K562 (cell line): ENCODE data around the gene FAM83D. TPM values are rescaled to one million over a fixed set of nuclear protein-coding genes. Genes with fewer than 3 reads are reported as not detected.

Experiments used
- ATAC-seq: fragments of 200-7000 bp; cut with Tn5 transposase; 3 replicates; pipeline ENCODE4 v1.9.1; 2020; ENCODE audit warnings: moderate library complexity
- BruUV-seq: library from RNA; stranded (reverse); fragments of 400-500 nt; replicated peaks from 2 replicates; lab custom pipeline; 2021; lab: Mats Ljungman, UMichigan
- CTCF ChIA-PET: fragments of 300-600 bp; formaldehyde crosslinking; extraction: SDS; loops from one replicate; lab custom pipeline; 2021; ENCODE audit warnings: low intra/inter-chr PET ratio; lab: Yijun Ruan, JAX
- POLR2A ChIA-PET: fragments of 300-600, 350-650 bp; sonication (Branson Sonifier 250); formaldehyde crosslinking; extraction: SDS; loops from one replicate; lab custom pipeline; 2021; ENCODE audit warnings: antibody characterized with exemption, inconsistent platforms; lab: Yijun Ruan, JAX
- DNase-seq, 4 experiments: peaks; one replicate each; pipeline versions ENCODE4 v3.0.0 to v3.0.0-alpha.2; 2011 to 2018; ENCODE audit warnings: low spot score in 3 of 4, mixed read lengths in 3 of 4; ENCODE audit errors: extremely low read depth in 1 of 4
- FAIRE-seq: peaks from 2 replicates; lab custom pipeline; 2011; peaks lifted over from hg19 to GRCh38; lab: Jason Lieb, UNC
- H2AFZ ChIP-seq: 2 replicates; pipeline ENCODE4 v1.6.0; 2011; ENCODE audit warnings: low read depth, low read length, control low read depth, inconsistent platforms
- H3K27ac ChIP-seq: fragments of 200-600 bp; 3 replicates; pipeline ENCODE4 v1.8.0; 2011; ENCODE audit warnings: low read depth, mild to moderate bottlenecking, control low read depth, inconsistent platforms, low read length, moderate library complexity, mixed read lengths; ENCODE audit errors: extremely low read depth
- H3K27me3 ChIP-seq, 2 experiments: fragments of 300-600 bp in 1 of 2; 2 replicates in 1 of 2; 3 replicates in 1 of 2; pipeline versions ENCODE4 v1.6.0 to v1.8.0; 2011; ENCODE audit warnings: inconsistent platforms in 2 of 2, low read length in 2 of 2, mild to moderate bottlenecking in 1 of 2, mixed read lengths in 1 of 2, moderate library complexity in 1 of 2; ENCODE audit not compliant: control insufficient read depth in 2 of 2, insufficient read depth in 2 of 2
- H3K36me3 ChIP-seq: fragments of 300-600 bp; 3 replicates; pipeline ENCODE4 v1.8.0; 2011; ENCODE audit warnings: mild to moderate bottlenecking, low read length, inconsistent platforms; ENCODE audit not compliant: control insufficient read depth, insufficient read depth
- H3K4me1 ChIP-seq, 2 experiments: fragments of 200-600 bp in 1 of 2; replicated peaks in 1 of 2; 2 replicates in 1 of 2; 3 replicates in 1 of 2; pipeline versions ENCODE4 v1.5.1 to v1.8.0; 2011; ENCODE audit warnings: inconsistent platforms in 2 of 2, low read length in 2 of 2, mild to moderate bottlenecking in 1 of 2, mixed read lengths in 1 of 2, moderate library complexity in 1 of 2; ENCODE audit not compliant: control insufficient read depth in 2 of 2, insufficient read depth in 2 of 2
- H3K4me2 ChIP-seq: 2 replicates; pipeline ENCODE4 v1.6.1; 2011; ENCODE audit warnings: low read length, control low read depth, inconsistent platforms, mixed read lengths; ENCODE audit not compliant: insufficient read depth
- H3K4me3 ChIP-seq: fragments of 200-600 bp; sonication (generic), shearing (Covaris generic); 2 replicates; pipeline ENCODE4 v1.5.1; 2016; ENCODE audit warnings: control low read depth, inconsistent platforms
- H3K79me2 ChIP-seq: fragments of 200-600 bp; 3 replicates; pipeline ENCODE4 v1.8.0; 2011; ENCODE audit warnings: low read length, inconsistent platforms; ENCODE audit not compliant: control insufficient read depth, insufficient read depth
- H3K9ac ChIP-seq, 2 experiments: 2 replicates each; pipeline versions ENCODE4 v1.6.0 to v1.6.1; 2011; ENCODE audit warnings: low read depth in 2 of 2, low read length in 2 of 2, control low read depth in 1 of 2, inconsistent platforms in 1 of 2, mild to moderate bottlenecking in 1 of 2, mixed read lengths in 1 of 2; ENCODE audit not compliant: insufficient read depth in 1 of 2
- H3K9me1 ChIP-seq: one replicate; pipeline ENCODE4 v1.6.0; 2011; ENCODE audit warnings: inconsistent platforms, mild to moderate bottlenecking, low read length, moderate library complexity; ENCODE audit not compliant: control insufficient read depth, insufficient read depth
- H3K9me3 ChIP-seq: replicated peaks from 2 replicates; pipeline ENCODE4 v1.5.1; 2011; ENCODE audit warnings: low read depth, low read length, inconsistent platforms; ENCODE audit not compliant: control insufficient read depth, insufficient read depth
- H4K20me1 ChIP-seq: replicated peaks from 2 replicates; pipeline ENCODE4 v1.6.1; 2011; ENCODE audit warnings: low read length, inconsistent platforms, mixed read lengths; ENCODE audit not compliant: control insufficient read depth, insufficient read depth
- BCLAF1 ChIP-seq, 2 experiments: fragments of 450-650 bp in 1 of 2; IDR thresholded peaks; 2 replicates each; pipeline ENCODE4 v1.6.1; 2011 to 2017; ENCODE audit warnings: low read depth in 2 of 2, antibody characterized with exemption in 1 of 2, borderline replicate concordance in 1 of 2, low read length in 1 of 2, mild to moderate bottlenecking in 1 of 2, mixed read lengths in 1 of 2; ENCODE audit not compliant: control insufficient read depth in 1 of 2
- CXXC5 ChIP-seq: fragments of 250-450 bp; sonication (Bioruptor Pico); IDR thresholded peaks from 2 replicates; pipeline ENCODE4 v1.8.0; 2022; ENCODE audit warnings: inconsistent platforms, mild to moderate bottlenecking, moderate library complexity
- EHMT2 ChIP-seq: fragments of 450-650 bp; IDR thresholded peaks from 2 replicates; pipeline ENCODE4 v1.6.1; 2018; ENCODE audit warnings: antibody characterized with exemption
- GTF2B ChIP-seq: IDR thresholded peaks from 2 replicates; pipeline ENCODE4 v1.6.1; 2011; ENCODE audit not compliant: insufficient read length; ENCODE audit errors: extremely low read depth
- HCFC1 ChIP-seq: IDR thresholded peaks from 2 replicates; pipeline ENCODE4 v1.6.1; 2012; ENCODE audit warnings: low read depth, low read length, improper control_type of control experiment
- NCOA4 ChIP-seq: fragments of 450-650 bp; IDR thresholded peaks from 2 replicates; pipeline ENCODE4 v1.6.1; 2018; ENCODE audit warnings: mild to moderate bottlenecking; ENCODE audit not compliant: partially characterized antibody
- RFX7 ChIP-seq: fragments of 250-450 bp; sonication (Bioruptor Pico); IDR thresholded peaks from 2 replicates; pipeline ENCODE4 v1.5.1; 2021; ENCODE audit warnings: mild to moderate bottlenecking
- SAFB2 ChIP-seq: fragments of 200-400 bp; formaldehyde crosslinking; IDR thresholded peaks from 2 replicates; pipeline ENCODE4 v1.6.1; 2018; ENCODE audit warnings: borderline replicate concordance, low read length, low read depth, moderate library complexity; ENCODE audit not compliant: severe bottlenecking
- SREBF1 ChIP-seq: fragments of 150-350 bp; IDR thresholded peaks from 2 replicates; pipeline ENCODE4 v1.6.1; 2014; ENCODE audit warnings: antibody characterized with exemption, low read depth, low read length, borderline replicate concordance
- TEAD4 ChIP-seq, 2 experiments: sonication (generic) in 1 of 2; formaldehyde crosslinking in 1 of 2; IDR thresholded peaks; 2 replicates each; pipeline versions ENCODE4 v1.6.1 to v1.8.0; 2012 to 2022; ENCODE audit warnings: borderline replicate concordance in 1 of 2, inconsistent platforms in 1 of 2, low read length in 1 of 2, mild to moderate bottlenecking in 1 of 2, missing genetic modification reagents in 1 of 2
- ZBED1 ChIP-seq: IDR thresholded peaks from 2 replicates; pipeline ENCODE4 v1.6.1; 2014
- ZHX1 ChIP-seq: fragments of 150-350 bp; conservative IDR thresholded peaks from 2 replicates; pipeline ENCODE4 v1.6.1; 2014; ENCODE audit warnings: low read length
- ZNF766 ChIP-seq: fragments of 200-800 bp; sonication (Bioruptor generic); conservative IDR thresholded peaks from 2 replicates; pipeline ENCODE4 v1.6.1; 2016; ENCODE audit warnings: missing genetic modification characterization, missing compliant biosample characterization
- ZZZ3 ChIP-seq: fragments of 450-650 bp; IDR thresholded peaks from 2 replicates; pipeline ENCODE4 v1.6.1; 2016; ENCODE audit warnings: antibody characterized with exemption, mild to moderate bottlenecking, moderate library complexity
- WGBS: fragments of 100-300 bp; shearing (Covaris generic); methylation state at CpG from one replicate; pipeline ENCODE4 v1.1.6; 2016; ENCODE audit warnings: low coverage, mixed read lengths; ENCODE audit not compliant: insufficient coverage; ENCODE audit errors: missing lambda C conversion rate; 5-methylcytosine and 5-hydroxymethylcytosine counted together
- in situ Hi-C: fragments of 300-500 bp; cut with MboI; formaldehyde crosslinking; loops from 4 replicates; pipeline ENCODE4 v1.15.0; 2018; ENCODE audit warnings: inconsistent platforms, mixed read lengths
- intact Hi-C: fragments of 100-400 bp; cut with micrococcal nuclease; formaldehyde crosslinking; loops from 2 replicates; pipeline ENCODE4 v1.14.2; 2022
- polyA plus RNA-seq, 8 experiments: library from polyadenylated mRNA; depleted of rRNA in 4 of 8; stranded (reverse) in 5 of 8; unstranded in 3 of 8; fragments of >200 nt; fragmentation: Nextera tagmentation in 2 of 8; fragmentation: Illumina TruSeq in 1 of 8; extraction: Ambion mirVana in 2 of 8; extraction: Trizol in 1 of 8; gene quantifications; 2 replicates each; pipeline versions ENCODE4 v1.2.1 to v1.2.3, GENCODE V29; 2011 to 2014; ENCODE audit warnings: inconsistent platforms in 1 of 8, missing spikeins in 1 of 8
- total RNA-seq, 7 experiments: library from RNA; depleted of rRNA in 6 of 7; stranded (reverse); fragments of >200 nt in 6 of 7; fragmentation: Illumina TruSeq in 2 of 7; extraction: Trizol in 2 of 7; gene quantifications; 2 replicates each; pipeline versions ENCODE4 v1.2.1 to v1.2.3, GENCODE V29; 2011 to 2021; ENCODE audit warnings: low replicate concordance in 1 of 7

The FAM83D gene
- total and polyA plus RNA-seq, 9 of the 15 experiments (the other 6 are each of a cell fraction or from before 2014, with no cell fraction given): 8.2 to 66.1 (median 43.5) TPM

GRCh38 chr20:38961530-38962043 is 35.4 kb downstream of the FAM83D start:
- H3K27me3 ChIP-seq: no peaks in the 10 kb centered on the region
- WGBS: under 1% methylated on average over 16 of the region's 16 CpGs
- ChIA-PET POLR2A (interaction anchor here (0.6 to 3.3 kb wide), 19 partner anchors 8 to 514 kb away, joined by 3 to 46 read pairs (median 5); partner anchors contain the start of gene FAM83D), CTCF (interaction anchor here (2.0 kb wide), 1 partner anchor 36 kb away, joined by 10 read pairs; the partner anchor contains the start of gene FAM83D)
- H3K4me2 ChIP-seq: peak overlapping the region; percentile 97
- DNase-seq (no peak), ATAC-seq (no peak), FAIRE-seq (no peak)
- H3K36me3 ChIP-seq: peaks cover 20% of the 10 kb centered on the region; the same call in 2 of the 3 replicates
- peak overlapping the region; percentile 86 for H2AFZ ChIP-seq
- TSS peak; percentile 93 for BruUV-seq
- H3K9me1 ChIP-seq: no peaks in the 10 kb centered on the region
- H3K4me1 ChIP-seq: peaks cover 14 to 23% of the 10 kb centered on the region in 2 experiments; a peak in 4 of 5 replicates
- peaks cover 60% of the 10 kb centered on the region for H3K79me2 ChIP-seq
- no peaks in the 10 kb centered on the region for H4K20me1 ChIP-seq
- H3K9ac ChIP-seq: peak overlapping the region; percentile 90 to 94
- H3K4me3 ChIP-seq: peak overlapping the region; percentile 92
- intact Hi-C loops: loop anchor here (1.0 to 5.0 kb wide), 3 partner anchors 35 to 214 kb away; partner anchors contain the start of genes ACTR5 and FAM83D
- in situ Hi-C loops: no loop called here
- H3K9me3 ChIP-seq: no peaks in the 10 kb centered on the region
- peak overlapping the region; percentile 94 for H3K27ac ChIP-seq
- TF ChIP-seq SAFB2 (no peak), HCFC1 (no peak), ZBED1 (no peak), ZNF766 (CRISPR knock-in tag) (no peak), CXXC5 (no peak), TEAD4 (IDR thresholded peaks at IDR 0.05; ENCODE audit: low read length) (no peak), TEAD4 (CRISPR knock-in tag; IDR thresholded peaks at IDR 0.05; ENCODE audit: borderline replicate concordance) (no peak), EHMT2 (no peak), SREBF1 (no peak), ZZZ3 (no peak), RFX7 (CRISPR knock-in tag) (no peak), ZHX1 (no peak), GTF2B (no peak), NCOA4 (no peak), BCLAF1 (IDR thresholded peaks at IDR 0.05; ENCODE audit: borderline replicate concordance in 1 of 2, control insufficient read depth in 1 of 2, low read depth in 2 of 2, low read length in 1 of 2) (no peak; a peak in 1 of 4 replicates)
